ENCODE measurements around the gene MYH14. TPM values are rescaled to one million over a fixed set of nuclear protein-coding genes. Genes with fewer than 3 reads are reported as not detected.
"Not testable (repeated sequence)": the region's sequence is repeated elsewhere in the genome, so short reads cannot be mapped to it uniquely, and the experiment has no call there.

MYH14 gene
- total and polyA plus RNA-seq, 2 experiments from 2014 or later: 40.9 to 64.4 TPM

GRCh38 chr19:50340331-50340730 is 136.9 kb downstream of the MYH14 start:
- no peak for DNase-seq (ENCODE audit: low spot score)
- H3K9me3 ChIP-seq (ENCODE audit: low read depth): no peaks in the 10 kb centered on the region
- no peak overlapping the region for H3K27ac ChIP-seq
- no peaks in the 10 kb centered on the region for H3K27me3 ChIP-seq
- no peak overlapping the region for H2AFZ ChIP-seq
- no peak overlapping the region for H3K4me2 ChIP-seq
- H3K4me3 ChIP-seq: no peak overlapping the region
- no peaks in the 10 kb centered on the region for H3K9me2 ChIP-seq (replicated peaks; ENCODE audit: insufficient read depth)
- H3K4me1 ChIP-seq (ENCODE audit: insufficient read depth): no peaks in the 10 kb centered on the region
- no peaks in the 10 kb centered on the region for H3K79me2 ChIP-seq
- H4K20me1 ChIP-seq (ENCODE audit: insufficient read depth, poor library complexity, severe bottlenecking): no peaks in the 10 kb centered on the region
- no peaks in the 10 kb centered on the region for H3K36me3 ChIP-seq (replicated peaks; ENCODE audit: insufficient read depth, low read depth)
- no peak for TF ChIP-seq EZH2phosphoT487 (IDR thresholded peaks at IDR 0.05; ENCODE audit: low read depth, severe bottlenecking, unreplicated experiment)
- no peak for TF ChIP-seq EZH2 (IDR thresholded peaks at IDR 0.05; ENCODE audit: borderline replicate concordance)
- no peak for TF ChIP-seq CTCF (IDR thresholded peaks at IDR 0.05; ENCODE audit: poor library complexity)

GRCh38 chr19:50341091-50341564 is 137.7 kb downstream of the MYH14 start:
- 91% methylated on average over 3 of the region's 3 CpGs for WGBS (ENCODE audit: low lambda C conversion rate, missing lambda C conversion rate)
- no peaks in the 10 kb centered on the region for H4K20me1 ChIP-seq (ENCODE audit: insufficient read depth, poor library complexity, severe bottlenecking)
- DNase-seq (ENCODE audit: low spot score): no peak
- H3K79me2 ChIP-seq: no peaks in the 10 kb centered on the region
- no peaks in the 10 kb centered on the region for H3K36me3 ChIP-seq (replicated peaks; ENCODE audit: insufficient read depth, low read depth)
- no peak overlapping the region for H3K4me2 ChIP-seq
- no peak overlapping the region for H3K4me3 ChIP-seq
- H3K27me3 ChIP-seq: no peaks in the 10 kb centered on the region
- no peaks in the 10 kb centered on the region for H3K9me2 ChIP-seq (replicated peaks; ENCODE audit: insufficient read depth)
- no peaks in the 10 kb centered on the region for H3K4me1 ChIP-seq (ENCODE audit: insufficient read depth)
- H3K27ac ChIP-seq: no peak overlapping the region
- TF ChIP-seq EZH2phosphoT487 (IDR thresholded peaks at IDR 0.05; ENCODE audit: low read depth, severe bottlenecking, unreplicated experiment) (no peak), CTCF (IDR thresholded peaks at IDR 0.05; ENCODE audit: poor library complexity) (no peak), EZH2 (IDR thresholded peaks at IDR 0.05; ENCODE audit: borderline replicate concordance) (no peak)
- H3K9me3 ChIP-seq (ENCODE audit: low read depth): no peaks in the 10 kb centered on the region
- H2AFZ ChIP-seq: no peak overlapping the region

- WGBS (ENCODE audit: low lambda C conversion rate, missing lambda C conversion rate): 90% methylated on average over 8 of the region's 8 CpGs
Observed at GRCh38 chr19:50344661-50345318, 141.4 kb downstream of the MYH14 start.

GRCh38 chr19:50347089-50347581 is 143.7 kb downstream of the MYH14 start:
- H2AFZ ChIP-seq; H3K4me3 ChIP-seq; H3K9me3 ChIP-seq (ENCODE audit: low read depth); H4K20me1 ChIP-seq (ENCODE audit: insufficient read depth, poor library complexity, severe bottlenecking); DNase-seq (ENCODE audit: low spot score); H3K27ac ChIP-seq; H3K79me2 ChIP-seq; H3K4me2 ChIP-seq; H3K4me1 ChIP-seq (ENCODE audit: insufficient read depth); H3K27me3 ChIP-seq; H3K36me3 ChIP-seq (replicated peaks; ENCODE audit: insufficient read depth, low read depth); H3K9me2 ChIP-seq (replicated peaks; ENCODE audit: insufficient read depth): not testable (repeated sequence)
- WGBS (ENCODE audit: low lambda C conversion rate, missing lambda C conversion rate): 65% methylated on average over 8 of the region's 8 CpGs

More at GRCh38 chr19:50344661-50345318, 141.4 kb downstream of the MYH14 start:
- Histone ChIP-seq H3K4me1 (ENCODE audit: insufficient read depth) (no peaks in the 10 kb centered on the region), H3K4me3 (no peak overlapping the region), H3K36me3 (replicated peaks; ENCODE audit: insufficient read depth, low read depth) (no peaks in the 10 kb centered on the region), H4K20me1 (ENCODE audit: insufficient read depth, poor library complexity, severe bottlenecking) (no peaks in the 10 kb centered on the region), H3K9me2 (replicated peaks; ENCODE audit: insufficient read depth) (no peaks in the 10 kb centered on the region), H3K27ac (no peak overlapping the region), H3K27me3 (no peaks in the 10 kb centered on the region), H3K9me3 (ENCODE audit: low read depth) (no peaks in the 10 kb centered on the region), H2AFZ (no peak overlapping the region), H3K4me2 (no peak overlapping the region), H3K79me2 (no peaks in the 10 kb centered on the region)
- TF ChIP-seq EZH2phosphoT487 (IDR thresholded peaks at IDR 0.05; ENCODE audit: low read depth, severe bottlenecking, unreplicated experiment): no peak
- no peak for TF ChIP-seq EZH2 (IDR thresholded peaks at IDR 0.05; ENCODE audit: borderline replicate concordance)
- TF ChIP-seq CTCF (IDR thresholded peaks at IDR 0.05; ENCODE audit: poor library complexity): no peak
- DNase-seq (ENCODE audit: low spot score): no peak
